ENCODE measurements around the gene LRCH2. TPM values are rescaled to one million over a fixed set of nuclear protein-coding genes. Genes with fewer than 3 reads are reported as not detected.
"Not testable (repeated sequence)": the region's sequence is repeated elsewhere in the genome, so short reads cannot be mapped to it uniquely, and the experiment has no call there.

The LRCH2 gene, protein sequence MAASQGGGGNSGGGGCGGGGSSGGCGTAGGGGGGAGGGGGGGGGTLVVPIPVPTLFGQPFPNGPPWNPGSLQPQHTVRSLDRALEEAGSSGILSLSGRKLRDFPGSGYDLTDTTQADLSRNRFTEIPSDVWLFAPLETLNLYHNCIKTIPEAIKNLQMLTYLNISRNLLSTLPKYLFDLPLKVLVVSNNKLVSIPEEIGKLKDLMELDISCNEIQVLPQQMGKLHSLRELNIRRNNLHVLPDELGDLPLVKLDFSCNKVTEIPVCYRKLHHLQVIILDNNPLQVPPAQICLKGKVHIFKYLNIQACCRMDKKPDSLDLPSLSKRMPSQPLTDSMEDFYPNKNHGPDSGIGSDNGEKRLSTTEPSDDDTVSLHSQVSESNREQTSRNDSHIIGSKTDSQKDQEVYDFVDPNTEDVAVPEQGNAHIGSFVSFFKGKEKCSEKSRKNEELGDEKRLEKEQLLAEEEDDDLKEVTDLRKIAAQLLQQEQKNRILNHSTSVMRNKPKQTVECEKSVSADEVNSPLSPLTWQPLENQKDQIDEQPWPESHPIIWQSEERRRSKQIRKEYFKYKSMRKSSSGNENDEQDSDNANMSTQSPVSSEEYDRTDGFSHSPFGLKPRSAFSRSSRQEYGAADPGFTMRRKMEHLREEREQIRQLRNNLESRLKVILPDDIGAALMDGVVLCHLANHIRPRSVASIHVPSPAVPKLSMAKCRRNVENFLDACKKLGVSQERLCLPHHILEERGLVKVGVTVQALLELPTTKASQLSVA
- polyA plus RNA-seq (2013, experiment 1 of 2; ENCODE audit: insufficient read length): 7.4 TPM
- 7.6 TPM for polyA plus RNA-seq (2013, experiment 2 of 2; ENCODE audit: insufficient read length)

DNA sequence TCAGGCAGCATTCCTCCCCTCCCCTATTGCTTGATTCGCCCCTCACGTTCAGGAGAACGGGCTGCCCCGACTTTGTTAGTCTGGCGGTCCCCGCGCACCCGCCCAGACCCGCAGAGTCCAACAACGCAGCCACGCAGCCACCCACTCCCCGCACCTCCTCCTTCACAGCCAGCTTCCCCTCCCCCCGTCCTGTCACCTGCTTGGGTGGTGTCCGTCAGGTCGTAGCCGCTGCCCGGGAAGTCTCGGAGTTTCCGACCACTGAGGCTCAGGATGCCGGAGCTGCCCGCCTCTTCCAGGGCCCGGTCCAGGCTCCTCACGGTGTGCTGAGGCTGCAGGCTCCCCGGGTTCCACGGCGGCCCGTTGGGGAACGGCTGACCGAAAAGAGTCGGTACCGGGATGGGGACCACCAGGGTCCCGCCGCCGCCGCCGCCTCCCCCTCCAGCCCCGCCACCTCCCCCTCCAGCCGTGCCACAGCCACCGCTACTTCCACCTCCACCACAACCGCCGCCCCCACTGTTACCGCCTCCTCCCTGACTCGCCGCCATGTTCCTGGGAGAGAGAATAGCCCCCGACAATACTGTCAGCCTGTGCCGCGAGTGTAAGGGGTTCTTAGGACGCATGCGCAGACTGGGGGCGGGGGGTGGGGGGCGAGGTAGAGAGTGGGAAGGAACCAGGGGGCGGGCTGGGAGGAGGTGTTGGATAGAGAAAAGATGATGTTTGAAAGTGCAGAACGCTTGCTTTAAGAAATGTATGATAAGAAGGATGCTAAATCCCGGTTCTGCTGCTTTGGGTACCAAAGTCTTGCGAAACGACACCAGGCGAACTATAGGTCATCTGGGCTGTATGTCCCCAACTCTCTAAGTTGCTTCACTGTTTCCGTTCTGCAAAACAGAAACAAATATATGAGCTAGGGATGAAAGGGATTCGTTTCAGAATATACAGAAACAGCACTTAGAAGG is at the start of gene LRCH2:
TSS of gene LRCH2 (minus strand) at position 600 of the 959 bp plus-strand sequence. CDS start at position 545, 55 bp downstream.
- peak; percentile 59 for DNase-seq

DNA sequence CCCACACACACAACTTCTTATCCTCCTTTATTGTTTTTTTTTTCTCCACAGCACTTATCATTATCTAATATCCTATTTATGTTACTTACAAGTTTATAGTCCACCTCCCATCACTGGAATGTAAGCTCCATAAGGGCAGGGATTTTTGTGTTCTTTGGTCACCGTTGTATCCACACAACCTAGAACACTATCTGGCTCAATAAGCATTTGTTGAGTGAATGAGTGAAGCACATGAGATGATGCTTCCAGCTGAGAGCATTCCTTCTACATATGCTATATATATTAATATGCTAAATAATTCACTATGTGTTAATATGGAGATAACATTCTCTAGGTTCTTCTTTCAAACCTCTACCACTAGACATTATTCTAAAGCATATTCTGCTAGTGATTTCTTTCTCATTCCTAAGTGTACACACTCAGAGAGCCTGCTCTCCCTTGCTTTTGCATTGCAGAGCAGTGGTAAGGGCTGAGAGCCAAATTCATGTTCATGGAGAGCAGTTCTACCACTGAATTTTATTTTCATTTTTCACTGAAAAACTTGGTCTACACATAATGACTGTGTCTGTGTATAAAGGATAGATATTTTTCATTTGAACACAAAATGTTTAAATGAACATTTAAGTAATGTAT is 35.3 kb upstream of the LRCH2 start:
- DNase-seq: no peak

DNA sequence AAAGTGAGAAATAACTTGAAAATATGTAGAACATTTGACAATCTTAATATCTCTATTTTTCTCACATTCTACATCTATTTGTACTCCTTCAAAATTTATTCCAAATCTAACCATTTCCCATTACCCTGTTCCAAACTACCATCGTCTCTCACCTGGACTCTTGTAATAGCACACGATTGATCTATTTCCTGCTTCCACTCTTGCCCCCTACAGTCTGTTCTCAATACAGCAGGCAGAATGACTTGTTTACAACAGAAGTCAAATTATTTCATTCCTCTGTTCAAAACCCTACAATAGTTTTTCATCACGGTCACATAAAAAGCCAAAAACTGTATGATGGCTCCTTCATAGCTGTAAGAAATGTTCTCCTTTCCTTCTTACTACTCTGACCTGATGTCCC is 34.5 kb upstream of the LRCH2 start:
- DNase-seq: no peak

DNA sequence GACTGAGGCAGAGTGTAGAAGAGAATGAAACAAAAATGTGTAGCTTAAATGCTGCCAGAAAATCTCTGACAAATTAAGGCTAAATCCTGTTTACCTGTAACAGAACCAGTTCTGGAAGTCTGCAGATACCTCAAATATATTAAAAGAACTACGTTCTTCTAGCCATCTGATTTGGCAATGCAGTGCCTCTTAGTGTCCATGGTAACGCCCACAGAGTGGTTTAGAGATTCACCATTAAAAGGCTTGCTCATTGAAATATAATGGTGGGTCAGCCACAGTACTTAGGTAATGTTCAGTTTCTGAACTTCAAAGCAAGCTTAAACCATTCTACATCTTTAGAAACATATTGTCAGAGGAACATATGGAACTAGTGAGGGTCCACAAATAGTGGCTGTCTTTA is 32.4 kb upstream of the LRCH2 start:
- DNase-seq: no peak

DNA sequence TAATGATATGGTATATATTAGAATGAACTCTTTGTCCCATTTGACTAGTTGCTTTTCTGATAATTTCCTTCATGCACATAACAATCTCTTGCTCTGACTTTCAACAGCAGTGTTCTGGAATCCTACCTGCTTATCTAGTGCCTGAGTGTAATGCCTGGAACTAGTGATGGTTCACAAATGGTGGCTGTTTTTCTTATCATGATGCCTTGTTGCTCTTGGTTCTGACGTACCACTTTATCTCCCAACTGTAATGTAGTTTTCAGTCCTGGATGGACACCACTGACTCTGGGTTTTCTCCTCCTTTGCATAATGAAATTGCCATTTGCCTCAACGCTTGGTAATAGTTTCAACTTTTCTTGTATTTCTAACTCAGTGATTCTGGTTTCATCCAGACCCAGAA is 30.1 kb upstream of the LRCH2 start:
- no peak for DNase-seq

DNA sequence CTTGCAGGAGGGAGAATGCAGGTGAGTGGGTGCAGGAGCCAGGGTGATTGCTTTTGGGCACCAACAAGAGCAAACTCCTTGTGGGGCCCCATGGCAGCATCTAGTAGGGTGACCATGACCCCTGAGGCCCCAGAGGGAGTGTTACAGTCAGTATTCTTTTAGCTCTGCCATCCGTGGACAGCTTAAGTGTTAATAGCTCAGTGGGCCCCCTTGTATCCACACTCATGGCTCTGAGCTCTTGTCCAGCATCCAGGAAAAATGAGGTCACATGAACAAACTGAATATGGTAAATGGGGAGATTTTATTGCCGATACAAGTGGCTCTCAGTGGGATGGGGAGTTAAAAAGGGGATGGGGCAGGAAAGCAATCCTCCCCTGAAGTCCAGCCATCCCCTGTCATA is 27.3 kb upstream of the LRCH2 start:
- DNase-seq: no peak

DNA sequence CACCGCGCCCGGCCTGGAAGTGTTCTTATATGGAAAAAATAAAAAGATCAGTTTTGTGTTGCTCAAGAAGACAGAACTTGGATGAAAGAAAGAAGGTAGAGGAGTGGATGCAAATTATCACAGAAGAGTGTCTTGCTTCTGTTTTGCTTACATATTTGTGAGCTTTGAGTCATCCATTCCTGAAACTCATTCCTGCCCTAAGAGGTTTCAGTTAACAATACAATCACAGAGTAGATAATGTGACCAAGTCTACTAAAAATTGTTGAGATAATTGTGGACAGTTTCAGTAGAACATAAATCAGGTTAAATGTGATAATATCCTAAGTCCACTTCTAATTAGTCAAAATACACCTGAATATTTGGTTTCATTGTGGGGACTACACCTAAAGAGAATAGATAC is 26.4 kb upstream of the LRCH2 start:
- DNase-seq: peak; percentile 33

DNA sequence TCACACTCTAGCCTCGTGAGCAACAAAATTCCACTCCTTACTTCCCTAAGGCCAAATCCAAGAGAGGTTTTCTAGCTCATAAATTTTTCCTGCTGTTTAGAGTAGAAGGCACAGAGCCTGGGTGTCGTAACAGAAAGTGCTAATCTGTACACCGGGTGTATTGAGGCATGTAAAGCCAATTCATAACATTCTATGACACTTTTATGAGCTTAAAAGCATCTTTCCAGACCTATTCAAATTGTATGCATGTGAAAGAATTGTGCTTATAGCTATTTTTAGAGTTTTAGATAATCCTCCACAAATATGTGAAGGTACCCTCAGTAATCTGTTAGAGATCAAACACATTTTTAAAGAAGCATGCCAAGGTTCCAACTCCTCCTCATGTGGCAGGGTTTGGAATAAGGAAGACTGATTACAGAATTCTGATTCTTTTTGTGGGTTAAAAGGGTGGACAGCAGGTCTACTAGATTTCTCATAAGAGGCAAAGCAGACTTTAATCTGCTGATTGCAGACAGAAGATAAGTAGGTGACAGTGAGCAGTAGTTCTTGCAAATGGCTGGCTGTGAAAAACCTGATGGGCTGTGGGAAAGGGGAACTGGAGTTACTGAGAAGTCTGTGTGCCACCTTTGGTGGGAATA is 25.5 kb upstream of the LRCH2 start:
- peak; percentile 69 for DNase-seq

DNA sequence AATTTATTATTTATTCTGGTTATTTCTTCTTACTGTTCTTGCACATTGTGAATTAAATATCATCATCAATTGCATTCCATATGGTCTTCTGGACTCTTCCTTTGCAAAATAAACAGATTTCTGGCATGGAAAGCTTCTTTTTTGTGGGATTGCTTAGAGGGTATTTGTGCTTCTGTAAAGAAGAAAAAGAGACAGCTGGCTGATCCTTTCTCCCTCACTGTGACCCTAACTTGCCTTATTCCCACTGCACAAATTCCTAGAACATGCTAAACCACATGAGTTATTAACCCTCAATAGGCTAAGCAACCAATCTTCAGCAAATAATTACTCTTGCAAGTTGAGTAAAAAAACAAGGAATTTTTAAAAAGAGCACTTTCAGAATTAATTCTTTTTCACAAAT is 23.8 kb upstream of the LRCH2 start:
- DNase-seq: no peak

DNA sequence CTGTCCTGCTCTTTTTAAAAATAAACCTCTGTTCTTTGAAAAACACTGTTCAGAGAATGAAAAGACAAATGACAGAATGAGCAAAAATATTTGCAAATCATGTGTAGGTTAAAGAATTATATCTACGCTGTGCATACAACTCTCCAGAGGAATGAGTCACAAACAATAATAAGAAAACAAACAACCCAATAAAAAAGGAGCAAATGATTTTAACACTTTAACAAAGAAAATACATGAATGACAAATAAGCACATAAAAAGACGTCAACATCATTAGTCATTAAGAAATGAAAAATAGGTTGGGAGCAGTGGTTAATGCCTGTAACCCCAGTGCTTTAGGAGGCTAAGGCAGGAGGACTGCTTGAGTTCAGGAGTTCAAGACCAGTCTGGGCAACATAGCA is 21.1 kb upstream of the LRCH2 start:
- DNase-seq: no peak

DNA sequence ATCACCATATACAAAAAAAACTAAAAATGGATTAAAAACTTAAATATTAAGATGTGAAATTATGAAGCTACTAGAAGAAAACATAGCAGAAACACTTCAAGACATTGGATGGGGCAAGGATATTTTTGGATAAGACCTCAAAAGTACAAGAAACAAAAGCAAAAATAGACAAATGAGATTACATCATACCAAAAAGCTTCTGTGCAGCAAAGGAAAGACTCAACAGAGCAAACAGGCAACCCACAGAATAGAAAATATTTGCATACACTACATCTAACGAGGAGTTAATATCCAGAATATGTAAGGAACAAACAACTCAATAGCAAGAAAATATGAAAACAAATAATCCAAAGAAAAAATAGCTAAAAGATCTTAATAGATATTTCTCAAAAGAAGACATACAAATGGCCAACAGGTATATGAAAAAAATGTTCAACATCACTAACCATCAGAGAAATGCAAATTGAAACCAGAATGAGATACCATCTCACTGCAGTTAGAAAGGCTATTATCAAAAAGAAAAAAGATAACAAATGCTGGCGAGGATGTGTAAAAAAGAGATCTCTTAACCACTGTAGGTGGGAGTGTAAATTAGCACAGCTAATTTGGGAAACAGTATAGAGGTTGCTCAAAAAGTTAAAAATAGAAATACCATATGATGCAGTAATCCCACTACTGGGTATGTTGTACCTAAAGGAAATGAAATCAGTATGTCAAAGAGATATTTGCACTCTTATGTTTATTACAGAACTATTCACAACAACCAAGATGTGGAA is 17.8 kb upstream of the LRCH2 start:
- DNase-seq: no peak

DNA sequence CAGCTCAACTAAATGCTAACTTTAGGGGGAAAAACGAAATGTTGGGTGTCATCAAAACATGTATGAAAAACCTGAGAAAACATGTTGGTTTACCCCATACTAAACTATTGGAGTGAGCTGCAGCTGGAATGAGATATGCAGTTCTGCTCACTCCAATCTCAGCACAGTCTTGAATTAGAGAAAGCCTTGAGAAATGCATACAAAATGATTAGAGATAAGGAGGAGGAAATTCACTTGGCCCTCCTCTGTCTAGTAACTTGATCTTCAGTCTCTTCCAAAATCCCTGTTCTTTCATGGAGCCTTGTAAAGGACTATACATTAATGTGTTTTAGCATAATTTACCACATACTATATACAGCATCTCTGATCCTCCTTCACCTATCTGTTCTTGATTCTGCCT is 3.2 kb upstream of the LRCH2 start:
- no peak for DNase-seq

DNA sequence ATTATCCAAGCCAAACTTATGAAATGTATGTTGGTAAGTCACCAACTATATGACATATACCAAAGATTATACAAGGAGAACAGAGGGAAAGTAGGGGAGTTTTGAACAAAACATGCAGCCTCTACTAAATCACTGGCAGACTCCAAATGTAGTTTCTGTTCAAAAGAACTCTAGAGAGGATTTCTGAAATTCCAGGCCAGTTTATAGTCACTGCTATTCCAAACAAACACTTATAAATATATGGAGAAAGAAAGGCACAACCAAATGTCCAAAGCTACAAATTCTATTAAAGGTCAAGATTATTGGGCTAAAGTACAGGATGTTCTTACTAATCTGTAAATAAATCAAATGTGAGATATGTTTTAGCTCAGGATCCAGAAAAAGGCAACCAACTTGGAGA is 2.7 kb upstream of the LRCH2 start:
- DNase-seq: no peak

DNA sequence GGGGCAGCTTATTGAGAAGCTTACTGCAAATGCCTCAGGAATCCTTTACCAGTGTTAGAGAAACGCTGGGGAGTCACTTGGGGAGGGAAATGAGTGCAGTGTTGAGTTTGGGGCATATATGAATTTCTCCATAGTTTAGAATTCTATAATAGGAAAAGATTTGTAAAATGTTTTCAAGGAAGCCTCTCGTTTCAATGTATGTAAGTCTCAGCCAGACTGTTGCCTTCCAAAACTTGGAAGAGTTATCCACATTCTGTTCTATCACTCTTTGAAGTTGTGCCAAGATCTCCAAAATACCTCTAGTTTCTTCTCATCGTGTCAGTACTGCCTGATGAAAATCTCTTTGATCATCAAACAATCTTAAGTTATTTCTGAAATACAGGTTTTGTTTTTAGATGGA is 565 bp upstream of the LRCH2 start:
- DNase-seq: no peak

DNA sequence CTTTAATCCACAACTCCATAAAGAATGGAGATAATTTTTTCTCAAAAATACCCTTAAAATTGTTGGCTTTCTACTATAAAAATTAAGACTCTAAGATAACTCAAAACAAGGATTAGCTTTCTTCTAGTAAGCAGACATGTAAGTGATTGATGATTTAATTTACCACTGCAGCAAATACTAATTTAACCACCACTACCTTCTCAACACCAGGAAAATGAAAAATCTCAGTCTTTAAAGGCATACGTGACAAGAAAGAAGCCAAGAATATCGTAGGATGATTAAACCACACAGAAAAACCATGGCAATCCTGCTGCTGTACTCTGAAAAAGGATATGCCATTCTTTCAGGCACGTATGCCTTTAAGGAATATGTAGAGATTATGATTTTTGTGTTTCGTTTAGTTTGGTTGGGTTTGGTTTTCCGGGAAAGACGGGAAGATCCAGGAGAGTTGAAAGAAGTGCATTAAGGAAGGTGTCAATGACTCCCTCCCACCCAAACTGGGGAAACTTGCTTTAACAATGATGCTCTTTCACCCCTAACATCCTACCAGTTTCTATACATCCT is 881 bp downstream of the LRCH2 start:
- DNase-seq: peak; percentile 2

DNA sequence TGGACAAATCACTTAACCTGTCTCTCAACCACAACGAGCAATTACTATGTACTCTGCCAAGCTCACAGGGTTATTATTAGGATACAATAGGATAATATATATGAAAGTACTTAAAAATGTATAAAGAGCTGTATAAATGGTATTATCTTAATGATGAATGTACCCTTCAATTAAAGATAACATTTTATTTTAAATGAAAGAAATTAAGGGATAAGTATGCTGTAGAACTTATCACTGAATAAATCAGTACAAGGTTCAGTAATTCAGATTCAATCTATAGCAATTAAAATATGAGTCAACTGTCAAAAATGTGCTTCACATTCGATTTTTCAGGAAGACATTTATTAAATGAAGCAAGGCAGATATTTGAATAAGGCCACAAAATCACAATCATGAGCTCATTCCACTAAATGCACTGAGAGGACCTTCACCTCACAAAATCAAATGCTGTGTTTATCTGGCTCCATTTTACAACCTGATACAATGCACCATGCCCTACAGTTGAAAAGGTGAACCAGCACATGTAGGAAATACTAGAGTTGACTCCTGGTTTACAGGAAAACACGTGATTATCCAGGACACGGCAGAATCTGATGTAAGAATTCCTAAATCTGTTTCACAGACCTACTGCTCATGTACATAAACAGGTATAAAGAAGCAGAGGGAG is 4.4 kb downstream of the LRCH2 start:
- DNase-seq: peak; percentile 1

DNA sequence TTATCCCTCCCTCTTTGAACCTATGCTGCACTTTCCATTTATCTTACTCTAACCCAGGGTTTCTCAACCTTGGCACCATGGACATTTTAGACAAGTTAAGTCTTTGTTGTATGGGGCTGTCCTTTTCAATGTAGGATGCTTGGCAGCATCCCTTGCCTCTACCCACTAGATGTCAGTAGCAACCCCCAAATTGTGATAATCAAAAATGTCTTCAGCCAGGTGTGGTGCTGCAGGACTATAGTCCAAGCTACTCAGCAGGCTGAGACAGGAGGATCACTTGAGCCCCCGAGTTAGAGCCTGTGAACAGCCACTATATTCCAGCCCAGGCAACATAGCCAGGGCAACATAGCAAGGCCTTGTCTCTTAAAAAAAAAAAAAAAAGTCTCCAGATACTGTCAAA is 7.0 kb downstream of the LRCH2 start:
- peak; percentile 10 for DNase-seq

DNA sequence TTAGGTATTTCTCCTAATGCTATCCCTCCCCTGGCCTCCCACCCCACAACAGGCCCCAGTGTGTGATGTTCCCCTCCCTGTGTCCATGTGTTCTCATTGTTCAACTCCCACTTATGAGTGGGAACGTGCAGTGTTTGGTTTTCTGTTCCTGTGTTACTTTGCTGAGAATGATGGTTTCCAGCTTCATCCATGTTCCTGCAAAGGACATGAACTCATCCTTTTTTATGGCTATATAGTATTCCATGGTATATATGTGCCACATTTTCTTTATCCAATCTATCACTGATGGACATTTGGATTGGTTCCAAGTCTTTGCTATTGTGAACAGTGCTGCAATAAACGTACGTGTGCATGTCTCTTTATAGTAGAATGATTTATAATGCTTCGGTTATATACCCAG is 16.6 kb downstream of the LRCH2 start:
- not testable (repeated sequence) for DNase-seq

DNA sequence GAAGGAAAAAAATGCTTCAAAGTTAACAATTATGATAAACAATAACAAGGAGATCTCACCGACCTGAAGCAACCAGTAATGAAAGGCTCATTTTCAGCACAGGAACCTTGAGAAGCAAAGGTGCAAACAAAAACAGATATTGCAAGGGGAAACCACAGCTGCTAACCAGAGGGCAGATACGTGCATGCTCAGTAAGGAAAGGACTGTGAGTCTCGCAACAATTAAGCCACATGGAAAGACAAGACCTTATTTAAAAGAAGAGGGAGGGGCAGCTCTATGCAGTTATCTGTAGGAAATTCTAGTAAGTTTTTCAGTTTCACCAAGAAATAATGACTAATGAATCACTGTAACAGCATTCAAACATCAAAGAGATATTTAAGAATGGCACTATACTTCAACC is 19.3 kb downstream of the LRCH2 start:
- DNase-seq: no peak

DNA sequence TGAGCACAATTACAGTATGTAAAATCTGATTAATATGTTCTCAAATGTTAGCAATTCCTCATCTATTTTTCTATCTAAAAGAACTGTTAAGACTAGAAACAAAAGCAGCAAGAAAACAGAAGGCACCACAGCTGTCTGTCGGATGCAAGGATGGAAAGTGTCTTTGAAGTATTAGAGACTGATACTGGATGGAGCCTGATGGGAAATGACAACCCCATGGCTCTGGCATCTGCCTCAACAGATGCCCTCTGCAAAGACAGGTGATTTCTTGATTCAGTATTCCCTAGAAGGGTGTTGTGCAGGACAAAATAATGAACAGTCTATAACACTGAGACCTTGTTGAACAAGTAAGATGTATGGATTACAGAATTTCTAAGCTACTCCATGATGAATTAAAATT is 19.7 kb downstream of the LRCH2 start:
- DNase-seq: no peak

Measured in fibroblast of skin of abdomen (primary cell).